CD4-positive, alpha-beta T cell treated with Interleukin-1 beta for 1 hour (primary cell): ENCODE data around the gene LRP6.

Source experiments
- DNase-seq, 2 donors: peaks; one replicate each; pipeline ENCODE4 v3.0.0-alpha.2; 2020 to 2022

Gene LRP6

DNA sequence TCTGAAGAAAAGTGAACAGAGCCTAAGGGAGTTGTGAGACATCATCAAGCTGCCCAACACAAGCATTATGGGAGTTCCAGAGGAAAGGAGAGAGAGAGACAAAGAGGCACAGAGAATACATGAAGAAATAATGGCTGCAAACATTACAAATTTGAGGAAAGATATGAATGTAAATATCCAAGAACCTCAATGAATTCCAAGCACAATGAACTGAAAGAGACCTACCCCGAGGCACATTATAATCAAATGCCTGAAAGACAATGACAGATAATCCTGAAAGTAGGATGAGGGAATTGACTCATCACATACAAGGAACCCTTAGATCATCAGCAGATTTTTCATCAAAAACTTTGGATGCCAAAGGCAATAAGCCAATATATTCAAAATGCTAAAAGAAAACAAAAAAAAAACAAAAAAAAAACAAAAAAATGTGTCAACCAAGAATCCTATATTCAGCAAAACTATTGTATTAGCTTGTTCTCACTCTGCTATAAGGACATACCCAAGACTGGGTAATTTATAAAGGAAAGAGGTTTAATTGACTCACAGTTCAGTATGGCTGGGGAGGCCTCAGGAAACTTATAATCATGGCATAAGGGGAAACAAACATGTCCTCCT, 158.3 kb downstream of the LRP6 start:
- no peak for DNase-seq

DNA sequence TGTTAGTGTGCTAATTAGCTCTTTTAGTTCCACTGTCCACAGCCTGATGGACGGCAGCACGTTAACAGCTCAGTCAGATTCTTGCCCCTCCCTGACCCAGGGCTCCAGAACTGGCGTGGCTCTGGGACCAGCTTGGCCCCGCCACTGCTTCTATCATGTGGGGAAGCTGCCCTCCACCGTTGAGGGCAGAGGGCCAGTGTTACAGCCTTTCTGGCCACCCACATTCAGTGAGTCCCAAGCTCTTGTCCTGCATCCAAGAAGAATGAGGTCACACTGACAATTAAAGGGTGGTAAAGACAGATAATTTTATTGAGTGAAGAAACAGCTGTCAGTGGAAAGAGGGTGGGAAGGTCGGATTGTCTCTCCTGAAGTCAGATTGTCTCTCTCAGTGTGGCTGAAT, 159.2 kb downstream of the LRP6 start:
- DNase-seq, result no peak

DNA sequence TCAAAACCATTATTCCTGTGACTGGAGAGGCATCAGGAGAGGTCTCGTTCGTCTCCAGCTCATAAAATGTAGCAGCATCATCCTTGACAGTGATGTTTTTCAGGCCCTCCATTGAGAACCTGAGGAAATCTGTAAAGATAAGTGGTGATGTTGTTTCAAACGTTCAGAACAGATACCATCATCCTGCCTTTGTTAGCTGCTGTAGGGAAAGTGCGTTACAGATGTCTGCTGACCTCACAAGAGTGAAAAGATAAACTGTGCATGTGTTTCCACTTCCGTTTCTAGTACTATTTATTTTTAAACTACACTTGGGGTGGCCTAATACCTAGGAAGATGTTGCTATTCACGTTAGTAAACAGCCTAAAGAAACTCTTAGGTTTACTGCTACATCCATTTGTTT, 167.7 kb downstream of the LRP6 start:
- DNase-seq, result no peak

DNA sequence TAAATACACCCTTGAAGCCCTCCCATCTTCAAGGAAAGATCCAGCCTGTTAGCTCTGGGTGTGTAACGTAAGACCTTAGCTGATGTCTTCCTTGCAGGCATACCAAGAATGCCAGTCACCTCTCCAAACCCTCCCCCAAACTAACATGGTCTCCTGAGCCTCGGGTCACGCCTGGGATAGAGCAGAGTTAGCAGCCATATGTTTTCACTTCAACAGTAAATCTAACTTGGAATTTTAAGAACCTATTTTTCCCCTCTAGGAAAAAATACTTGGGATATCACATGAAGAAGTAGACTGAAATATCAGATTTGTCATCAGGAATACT, 168.2 kb downstream of the LRP6 start:
- no peak for DNase-seq

DNA sequence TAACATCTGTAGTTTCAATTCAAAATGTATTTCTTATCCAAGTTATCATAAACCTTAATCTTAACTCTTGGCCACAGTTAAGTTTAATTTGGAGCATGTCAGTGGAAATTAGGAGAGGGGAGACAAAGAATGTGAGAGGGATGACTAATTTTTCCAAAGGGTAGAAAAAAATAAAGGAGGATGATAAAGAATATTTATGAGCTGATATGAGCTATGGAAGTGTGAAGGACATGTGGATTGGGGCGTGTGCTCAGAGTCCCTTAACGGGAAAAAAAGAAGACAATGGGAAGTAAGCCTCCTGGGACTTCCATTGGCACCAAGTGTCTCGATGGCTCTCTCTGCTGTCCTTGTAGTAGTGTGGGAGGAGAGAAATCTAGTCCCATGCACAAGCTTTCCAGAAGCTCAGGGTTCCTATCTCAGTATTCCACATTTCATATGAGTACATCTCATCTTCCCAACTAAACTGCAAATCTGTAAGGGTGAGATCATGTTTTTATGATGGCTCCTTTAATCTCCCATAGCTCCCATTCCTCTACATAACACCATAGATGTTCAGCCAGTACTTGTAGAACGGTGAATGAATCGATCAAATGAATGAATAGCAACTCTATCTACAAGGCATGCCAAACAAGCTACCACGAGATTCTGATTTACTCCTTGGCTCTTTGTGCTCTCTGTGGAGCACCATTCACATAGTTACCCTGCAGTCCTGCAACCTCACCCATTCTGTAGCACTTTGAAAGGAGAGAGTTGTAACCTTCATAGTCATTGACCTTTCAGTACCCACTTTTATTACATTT, 168.8 kb downstream of the LRP6 start:
- no peak for DNase-seq

DNA sequence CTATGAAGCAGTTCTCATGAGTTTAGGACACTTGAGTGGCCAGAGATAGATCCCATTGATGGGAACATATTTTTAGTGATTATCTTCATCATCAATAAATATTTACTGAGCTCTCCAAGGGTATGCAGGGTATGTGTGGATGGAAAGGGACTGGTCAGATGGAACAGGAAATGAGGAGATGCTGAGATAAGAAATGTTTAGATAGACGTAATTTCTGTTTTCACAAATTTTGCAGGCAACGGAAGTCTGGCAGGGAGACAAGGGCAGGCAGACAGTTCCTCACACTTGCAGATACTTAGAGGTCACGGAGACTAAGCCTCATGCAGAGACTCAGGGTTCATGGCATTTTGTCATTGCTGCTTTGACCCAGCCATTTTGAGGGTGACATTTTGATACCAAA, 171.8 kb downstream of the LRP6 start:
- DNase-seq, result no peak

DNA sequence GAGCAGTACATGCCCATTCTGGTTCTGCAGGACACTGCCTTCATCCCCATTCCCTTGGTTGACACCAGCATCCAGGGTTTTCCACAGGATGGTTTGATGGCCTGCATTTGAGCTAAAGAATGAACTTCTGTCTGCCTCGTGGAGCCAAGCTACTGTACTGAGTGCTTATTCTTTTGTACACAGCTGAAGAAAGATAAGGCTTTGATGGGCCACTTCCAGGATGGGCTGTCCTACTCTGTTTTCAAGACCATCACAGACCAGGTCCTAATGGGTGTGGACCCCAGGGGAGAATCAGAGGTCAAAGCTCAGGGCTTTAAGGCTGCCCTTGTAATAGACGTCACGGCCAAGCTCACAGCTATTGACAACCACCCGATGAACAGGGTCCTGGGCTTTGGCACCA, 172.4 kb downstream of the LRP6 start:
- no peak for DNase-seq

DNA sequence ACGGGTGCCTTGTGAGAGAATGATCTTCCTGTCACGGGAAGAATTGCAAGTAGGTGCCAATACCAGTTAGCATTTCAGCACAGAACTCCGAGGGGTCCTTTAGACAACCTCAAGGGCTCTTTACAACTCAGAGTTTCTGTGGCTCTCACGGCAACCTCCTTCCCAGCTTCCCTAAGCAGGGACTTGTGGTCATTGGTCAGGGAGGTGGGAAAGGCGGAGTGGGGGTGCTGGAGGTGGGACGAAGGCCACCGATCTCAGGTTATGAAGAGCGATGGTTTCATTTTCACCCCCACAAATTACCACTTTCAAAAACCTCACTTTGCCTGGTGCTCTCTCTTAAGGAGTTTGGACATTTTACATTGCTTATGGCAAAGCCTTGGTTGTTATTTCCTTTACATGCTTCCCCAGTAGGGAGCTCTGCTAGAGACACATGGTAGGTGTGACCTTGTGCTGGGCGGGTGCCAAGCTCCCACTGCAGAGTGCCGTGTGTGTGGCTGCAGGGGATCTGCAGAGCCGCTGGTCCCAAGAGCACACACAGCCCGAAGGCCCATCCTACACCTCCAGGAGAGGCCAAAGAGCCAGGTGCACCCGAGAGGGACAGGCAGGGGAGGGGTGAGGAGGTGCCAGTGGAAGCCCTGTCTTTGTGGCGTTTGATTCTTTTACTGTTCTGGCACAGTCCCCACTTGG, 174.7 kb downstream of the LRP6 start:
- DNase-seq, result no peak

DNA sequence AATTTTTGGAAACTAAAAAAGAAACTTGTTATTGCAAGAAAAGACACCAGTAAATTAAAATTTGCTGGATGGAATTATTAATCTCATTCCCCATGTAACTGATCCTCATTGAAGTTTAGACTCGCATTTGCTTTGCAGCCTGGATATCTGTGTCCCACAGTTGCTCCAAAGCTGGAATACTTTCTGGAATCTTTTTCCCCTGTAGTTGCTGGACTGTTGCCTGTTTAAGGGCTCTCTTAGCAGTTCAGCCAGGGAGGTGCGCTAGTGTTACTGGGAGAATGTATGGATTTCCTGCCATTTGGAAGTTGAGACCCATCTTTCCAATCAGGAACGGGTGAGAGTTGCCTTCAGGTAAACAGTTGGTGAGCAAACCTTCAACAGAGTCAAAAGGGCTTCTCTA, 175.8 kb downstream of the LRP6 start:
- no peak for DNase-seq

DNA sequence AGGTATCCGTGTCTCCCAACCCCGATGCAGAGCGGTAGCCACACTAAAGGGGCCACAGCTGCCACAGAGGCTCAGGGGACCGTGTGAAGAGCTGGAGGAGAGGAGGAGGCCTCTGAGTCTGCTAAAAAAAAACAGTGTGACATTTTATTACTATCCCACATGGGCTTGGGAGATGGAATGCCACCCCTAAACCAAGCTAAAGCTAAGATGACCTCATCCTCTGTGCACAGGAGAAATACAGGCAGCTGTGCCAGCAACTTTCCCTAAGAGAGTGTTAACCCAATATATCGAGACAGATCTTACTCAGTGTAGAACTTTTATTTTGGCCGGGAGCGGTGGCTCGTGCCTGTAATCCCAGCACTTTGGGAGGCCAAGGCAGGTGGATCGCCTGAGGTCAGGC, 178.1 kb downstream of the LRP6 start:
- no peak for DNase-seq

DNA sequence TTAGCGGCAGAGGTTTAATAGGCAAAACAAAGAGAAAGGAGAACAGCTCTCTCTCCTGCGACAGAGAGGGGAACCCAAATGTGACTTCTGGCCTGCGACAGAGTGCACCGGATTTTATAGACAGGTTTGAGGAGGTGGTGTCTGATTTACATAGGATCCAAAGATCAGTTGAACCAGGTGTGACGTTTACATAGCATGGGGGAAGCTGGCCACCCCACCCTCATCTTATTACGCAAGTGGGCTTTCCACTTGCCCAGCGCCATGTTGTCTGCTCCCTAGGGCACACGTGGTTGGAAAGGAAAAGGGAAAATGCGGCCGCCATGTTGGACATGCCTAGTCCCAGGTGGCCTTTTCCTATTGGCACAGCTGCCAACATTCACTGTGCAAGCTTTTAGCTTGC, 178.7 kb downstream of the LRP6 start:
- DNase-seq, result no peak

DNA sequence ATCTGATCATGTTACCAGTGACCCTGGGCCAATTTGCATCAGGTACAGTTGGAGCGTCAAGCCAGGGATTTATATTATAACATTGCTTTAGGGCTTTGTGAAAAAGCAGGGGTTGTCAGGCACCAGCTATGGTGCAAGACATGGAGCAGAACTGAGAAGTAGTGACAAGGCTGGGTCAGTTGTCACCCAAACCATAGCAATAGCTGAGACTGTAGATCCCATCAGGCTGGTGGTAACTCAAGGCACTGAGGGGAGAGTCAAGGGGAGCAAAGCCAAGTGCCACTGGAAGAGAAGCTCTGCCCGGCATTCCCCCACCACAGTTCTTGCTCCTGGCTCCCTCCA, 179.2 kb downstream of the LRP6 start:
- no peak for DNase-seq

DNA sequence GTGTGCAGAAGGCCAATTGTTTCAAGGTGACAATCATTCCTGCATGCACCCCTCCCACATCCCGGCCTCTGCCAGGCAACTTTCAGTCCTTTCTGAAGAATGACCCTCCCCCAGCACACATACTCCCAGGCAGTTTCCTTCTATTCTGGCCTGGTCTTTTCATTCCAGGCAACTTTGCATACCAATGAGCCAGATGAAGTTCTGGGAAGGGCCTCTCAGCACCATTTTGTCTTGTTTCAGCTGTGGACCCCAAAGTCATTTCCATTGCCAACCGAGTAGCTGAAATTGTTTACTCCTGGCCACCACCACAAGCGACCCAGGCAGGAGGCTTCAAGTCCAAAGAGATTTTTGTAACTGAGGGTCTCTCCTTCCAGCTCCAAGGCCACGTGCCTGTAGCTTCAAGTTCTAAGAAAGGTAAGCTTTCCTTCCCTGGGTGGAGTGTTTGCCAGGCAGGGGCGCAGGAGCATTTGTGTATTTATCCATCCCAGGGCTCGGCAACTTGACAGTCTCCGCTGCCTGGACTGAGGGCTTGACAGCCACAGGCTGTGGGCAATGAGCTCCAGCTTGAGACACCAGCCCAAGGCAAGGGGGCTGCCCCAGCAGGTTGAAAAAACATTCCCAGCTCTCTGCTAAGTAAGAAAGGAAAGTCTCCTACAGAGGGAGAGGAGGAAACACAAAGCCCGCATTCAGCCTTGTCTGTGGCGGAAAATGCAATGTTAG, 179.7 kb downstream of the LRP6 start:
- no peak for DNase-seq

DNA sequence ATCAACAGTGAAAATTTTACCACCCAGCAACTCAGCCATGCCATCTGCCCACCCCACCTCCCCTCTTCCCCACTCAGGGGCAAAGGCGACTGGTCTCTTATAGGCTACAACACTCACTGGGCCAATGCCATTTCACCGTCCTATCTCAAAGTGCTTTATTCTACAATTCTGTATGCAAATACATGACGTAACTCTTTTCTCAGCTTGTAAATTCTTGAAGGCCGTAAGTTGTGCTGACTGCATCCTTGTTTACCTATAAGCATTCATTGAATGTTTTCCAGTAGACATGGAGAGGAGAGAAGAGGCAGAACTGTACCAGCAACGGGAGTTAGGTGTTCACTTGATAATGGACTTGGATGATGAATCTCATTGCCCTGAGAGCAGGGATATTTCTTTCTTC, 180.5 kb downstream of the LRP6 start:
- no peak for DNase-seq

DNA sequence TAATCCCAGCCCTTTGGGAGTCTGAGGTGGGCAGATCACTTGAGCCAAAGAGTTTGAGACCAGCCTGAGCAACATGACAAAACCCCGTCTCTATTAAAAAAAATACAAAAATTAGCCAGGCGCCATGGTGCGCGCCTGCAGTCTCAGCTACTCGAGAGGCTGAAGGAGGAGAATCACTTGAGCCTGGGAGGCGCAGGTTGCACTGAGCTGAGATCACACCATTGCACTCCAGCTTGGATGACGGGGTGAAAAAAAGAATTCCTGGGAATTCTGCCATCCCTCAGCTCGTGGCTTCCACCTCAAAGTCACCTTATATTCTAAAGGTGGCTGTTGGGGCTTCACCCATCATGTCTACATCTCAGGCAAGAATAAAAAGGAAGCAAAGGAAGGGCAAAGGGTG, 183.2 kb downstream of the LRP6 start:
- no peak for DNase-seq

DNA sequence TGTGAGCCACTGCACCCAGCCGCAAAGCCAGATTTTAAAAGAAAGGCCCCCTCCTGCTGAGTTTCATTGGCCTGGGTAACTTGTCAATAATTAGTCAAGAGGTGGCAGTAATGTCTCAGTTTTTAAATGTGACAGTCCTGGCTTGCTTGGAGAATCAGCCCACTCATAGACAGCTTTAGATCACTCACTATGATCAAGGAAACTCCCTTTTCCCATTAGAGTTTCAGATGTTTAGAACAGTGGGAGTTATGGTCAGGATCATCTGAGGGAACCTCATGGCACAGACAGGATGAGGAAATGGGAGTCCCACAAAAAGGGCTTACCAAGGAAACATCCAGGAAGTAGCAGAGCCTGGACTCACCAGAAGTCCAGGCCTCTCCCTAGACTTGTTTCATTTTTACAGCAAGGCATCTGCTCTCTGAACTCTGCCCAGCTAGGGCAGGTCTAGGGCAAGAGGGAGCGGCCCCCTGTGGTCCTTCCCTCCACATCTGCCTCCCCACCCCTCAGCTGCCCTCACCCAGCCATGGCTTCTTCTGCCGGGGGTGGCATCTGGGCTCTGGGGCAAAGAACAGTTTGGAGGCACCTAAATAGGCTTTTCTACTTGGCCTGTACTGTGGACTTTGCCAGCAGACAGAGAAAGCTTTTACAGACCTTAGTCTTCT, 184.9 kb downstream of the LRP6 start:
- DNase-seq, result no peak

DNA sequence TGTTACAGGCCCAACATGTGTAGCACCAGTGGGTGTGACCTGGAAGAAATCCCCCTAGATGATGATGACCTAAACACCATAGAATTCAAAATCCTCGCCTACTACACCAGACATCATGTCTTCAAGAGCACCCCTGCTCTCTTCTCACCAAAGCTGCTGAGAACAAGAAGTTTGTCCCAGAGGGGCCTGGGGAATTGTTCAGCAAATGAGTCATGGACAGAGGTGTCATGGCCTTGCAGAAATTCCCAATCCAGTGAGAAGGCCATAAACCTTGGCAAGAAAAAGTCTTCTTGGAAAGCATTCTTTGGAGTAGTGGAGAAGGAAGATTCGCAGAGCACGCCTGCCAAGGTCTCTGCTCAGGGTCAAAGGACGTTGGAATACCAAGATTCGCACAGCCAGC, 187.6 kb downstream of the LRP6 start:
- no peak for DNase-seq

DNA sequence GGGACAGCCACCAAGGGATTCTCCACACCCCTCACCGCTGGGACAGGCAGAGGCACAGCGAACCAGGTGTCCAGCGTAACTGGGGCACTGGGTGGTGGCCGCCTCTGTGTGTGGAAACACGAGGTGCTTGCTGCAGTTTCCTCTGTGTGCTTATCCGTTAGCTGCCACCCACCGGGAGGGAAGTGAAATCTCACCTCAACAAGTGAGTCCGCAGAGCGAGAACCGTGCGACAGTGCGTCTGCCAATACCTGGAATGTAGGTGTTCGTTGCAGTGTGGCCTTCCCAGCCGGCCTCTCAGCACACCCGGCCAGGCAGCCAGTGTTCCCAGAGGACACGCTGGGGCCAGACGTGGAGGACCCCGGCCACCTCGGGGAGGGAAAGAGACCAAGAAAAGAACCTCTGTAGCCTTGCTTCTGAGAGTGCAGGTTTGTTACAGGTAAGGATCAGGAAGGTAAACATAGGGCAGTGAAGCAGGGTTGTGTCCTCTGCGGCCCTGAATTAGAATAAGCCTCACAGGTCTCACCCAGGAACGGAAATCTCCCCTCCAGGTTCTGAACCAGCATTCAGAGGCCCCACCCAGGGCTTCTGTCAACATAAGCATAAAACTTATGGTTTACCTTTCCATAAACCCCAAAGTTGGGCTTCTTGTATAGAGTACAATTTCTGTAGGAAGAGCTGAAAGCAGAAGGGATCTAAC, 194.6 kb downstream of the LRP6 start:
- peak; percentile 17 to 31 for DNase-seq

DNA sequence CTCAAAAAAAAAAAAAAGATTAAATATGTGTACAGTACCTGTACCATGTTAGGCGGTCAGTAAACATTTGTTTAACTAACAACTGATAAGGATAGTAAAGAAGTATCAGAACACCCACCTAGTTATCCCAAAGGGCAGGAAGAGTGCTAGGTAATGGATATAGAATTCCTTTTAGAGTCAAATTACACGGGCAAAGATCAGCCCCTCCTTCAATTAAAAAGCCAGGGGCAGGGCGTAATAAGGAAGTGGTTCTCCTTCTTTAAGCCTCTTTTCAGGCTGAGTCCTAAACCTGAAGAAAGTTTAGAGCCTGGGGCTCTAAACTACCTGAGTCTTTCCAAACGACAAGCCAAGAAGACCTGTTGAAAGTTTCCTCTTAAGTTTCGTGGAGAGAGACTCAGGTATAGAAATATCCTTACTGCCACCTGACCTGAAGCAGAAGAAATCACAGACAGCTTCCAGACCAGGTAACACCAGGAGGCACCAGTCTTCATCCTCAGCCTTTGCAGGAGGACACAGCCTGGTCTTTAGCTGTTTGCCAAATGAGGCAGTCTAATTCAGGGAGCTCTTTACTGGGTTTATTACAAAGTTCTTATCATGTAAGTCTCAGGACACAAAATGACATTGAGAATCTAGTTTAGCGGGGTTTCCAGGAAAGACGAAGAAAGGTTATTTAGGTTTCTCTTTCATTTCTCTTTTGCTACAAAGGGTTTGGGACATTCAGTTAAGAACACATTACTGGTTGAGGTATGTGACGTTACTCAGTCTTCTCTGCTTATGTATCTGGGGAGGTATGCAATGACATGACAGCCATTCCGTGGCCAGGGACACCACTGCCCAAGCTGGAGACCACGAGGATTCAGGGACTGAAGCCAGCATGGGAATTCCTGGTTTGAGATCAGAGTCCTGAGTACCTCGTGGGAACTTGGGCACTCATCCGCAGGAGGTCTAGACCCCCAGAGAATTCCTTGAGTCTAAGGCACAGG, 195.9 kb downstream of the LRP6 start, which contains the start of gene BCL2L14:
Gene BCL2L14 (plus strand): TSS at position 266 of the 983 bp plus-strand sequence. CDS start 8,367 bp downstream, outside the sequence.
- peak in 1 of 2 donors; percentile 22 for DNase-seq

DNA sequence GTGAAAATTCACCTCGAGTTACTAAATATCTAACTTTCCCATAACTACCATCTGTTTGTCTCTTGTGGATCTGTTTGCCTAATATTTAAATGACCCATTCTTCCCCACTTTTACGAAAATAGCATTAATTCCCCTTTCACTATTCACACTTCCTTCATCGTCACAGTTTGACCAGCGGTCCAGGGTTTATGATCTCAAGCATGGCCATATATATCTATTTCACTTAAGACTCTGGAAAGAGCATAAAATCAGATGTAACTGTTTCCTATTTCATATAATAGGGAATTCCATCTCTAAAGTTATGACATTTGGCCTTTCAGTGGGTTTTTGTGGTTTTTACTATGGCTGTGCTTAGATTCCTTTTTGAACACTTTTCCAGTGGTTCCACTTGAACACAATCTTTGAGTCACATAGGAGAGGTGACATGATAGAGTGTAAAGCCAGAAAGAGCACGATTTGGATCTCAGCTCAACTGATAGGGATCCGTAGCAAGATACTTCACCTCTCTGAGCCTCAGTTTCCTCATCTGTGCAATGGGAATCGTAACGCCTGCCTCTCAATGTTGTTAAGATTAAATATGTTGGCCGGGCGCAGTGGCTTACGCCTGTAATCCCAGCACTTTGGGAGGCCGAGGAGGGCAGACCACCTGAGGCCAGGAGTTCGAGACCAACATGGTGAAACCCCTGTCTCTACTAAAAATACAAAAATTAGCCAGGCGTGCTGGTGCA, 196.9 kb downstream of the LRP6 start:
- no peak for DNase-seq

DNA sequence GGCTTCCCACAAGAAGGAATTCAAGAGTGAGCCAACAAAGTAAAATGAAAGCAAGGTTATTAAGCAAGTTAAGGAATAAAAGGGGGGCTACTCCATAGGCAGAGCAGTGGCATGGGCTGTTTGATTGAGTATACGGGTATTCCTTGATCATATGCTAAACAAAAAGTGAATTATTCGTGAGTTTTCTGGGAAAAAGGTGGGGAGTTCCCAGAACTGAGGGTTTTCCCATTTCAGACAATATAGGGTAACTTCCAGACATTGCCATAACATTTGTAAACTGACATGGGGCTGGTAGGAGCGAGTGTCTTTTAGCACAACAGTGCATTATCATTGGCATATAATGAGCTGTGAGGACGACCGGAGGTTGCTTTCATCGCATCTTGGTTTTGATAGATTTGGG, 198.1 kb downstream of the LRP6 start:
- DNase-seq, result no peak
